SK-N-MC (cell line): ENCODE data around the gene AFF3.

Source experiments
- DNase-seq: peaks from one replicate; pipeline ENCODE4 v3.0.0-alpha.2; 2011; ENCODE audit warnings: low read depth, low spot score
- H3K27ac ChIP-seq: fragments of 200-600 bp; sonication (generic); 2 replicates; pipeline ENCODE4 v1.5.1; 2016; ENCODE audit warnings: mixed run types
- H3K36me3 ChIP-seq: fragments of 200-600 bp; sonication (generic); 2 replicates; pipeline ENCODE4 v1.6.1; 2017; ENCODE audit warnings: antibody characterized with exemption, low read length, mixed read lengths; ENCODE audit not compliant: insufficient read depth
- H3K4me3 ChIP-seq: fragments of 200-600 bp; sonication (generic); 2 replicates; pipeline ENCODE4 v1.5.1; 2016
- H3K9ac ChIP-seq: fragments of 200-600 bp; sonication (generic); 2 replicates; pipeline ENCODE4 v1.8.0; 2017; ENCODE audit warnings: mixed run types, mixed read lengths; ENCODE audit not compliant: insufficient read length
- H3K9me3 ChIP-seq: fragments of 200-600 bp; sonication (generic); 2 replicates; pipeline ENCODE4 v1.6.1; 2017; ENCODE audit warnings: low read depth, mild to moderate bottlenecking, antibody characterized with exemption, low read length, moderate library complexity, mixed read lengths
- EZH2 ChIP-seq: fragments of 200-600 bp; sonication (generic); IDR thresholded peaks from one replicate; pipeline ENCODE4 v1.6.1; 2017; ENCODE audit warnings: antibody characterized with exemption
- FOXP2 ChIP-seq: optimal IDR thresholded peaks from 2 replicates; pipeline ENCODE3; 2011; ENCODE audit warnings: mild to moderate bottlenecking, moderate library complexity; ENCODE audit not compliant: insufficient read depth; ENCODE audit errors: extremely low read length, control extremely low read depth
- POLR2AphosphoS5 ChIP-seq: IDR thresholded peaks from 2 replicates; pipeline ENCODE4 v1.6.1; 2012; ENCODE audit warnings: mild to moderate bottlenecking, low read depth, low read length, borderline replicate concordance

Gene AFF3

GRCh38 chr2:99692785-99693184, 449.6 kb downstream of the AFF3 start:
- no peak overlapping the region for H3K27ac ChIP-seq
- no peak overlapping the region for H3K4me3 ChIP-seq
- no peak overlapping the region for H3K9ac ChIP-seq
- TF ChIP-seq FOXP2 (no peak), EZH2 (no peak)
- no peaks in the 10 kb centered on the region for H3K9me3 ChIP-seq
- H3K36me3 ChIP-seq: no peaks in the 10 kb centered on the region
- DNase-seq: no peak

GRCh38 chr2:99691926-99692325, 450.5 kb downstream of the AFF3 start:
- Histone ChIP-seq H3K9ac (no peak overlapping the region), H3K9me3 (no peaks in the 10 kb centered on the region), H3K27ac (no peak overlapping the region), H3K4me3 (no peak overlapping the region), H3K36me3 (no peaks in the 10 kb centered on the region)
- DNase-seq: no peak
- no peak for TF ChIP-seq FOXP2
- no peak for TF ChIP-seq EZH2
- no peak for TF ChIP-seq POLR2AphosphoS5

GRCh38 chr2:99689145-99689742, 453.1 kb downstream of the AFF3 start:
- no peak for DNase-seq
- no peaks in the 10 kb centered on the region for H3K9me3 ChIP-seq
- no peak overlapping the region for H3K27ac ChIP-seq
- no peak overlapping the region for H3K9ac ChIP-seq
- H3K4me3 ChIP-seq: no peak overlapping the region
- TF ChIP-seq FOXP2 (no peak), POLR2AphosphoS5 (no peak), EZH2 (no peak)
- H3K36me3 ChIP-seq: no peaks in the 10 kb centered on the region

GRCh38 chr2:99688699-99689098, 453.7 kb downstream of the AFF3 start:
- TF ChIP-seq FOXP2 (no peak), POLR2AphosphoS5 (no peak), EZH2 (no peak)
- no peak for DNase-seq

GRCh38 chr2:99682275-99683060, 459.9 kb downstream of the AFF3 start:
- DNase-seq: no peak
- no peak overlapping the region for H3K9ac ChIP-seq
- no peaks in the 10 kb centered on the region for H3K36me3 ChIP-seq
- no peak overlapping the region for H3K4me3 ChIP-seq
- no peak overlapping the region for H3K27ac ChIP-seq
- TF ChIP-seq POLR2AphosphoS5 (no peak), FOXP2 (no peak), EZH2 (no peak)
- no peaks in the 10 kb centered on the region for H3K9me3 ChIP-seq

More at GRCh38 chr2:99688699-99689098, 453.7 kb downstream of the AFF3 start:
- no peak overlapping the region for H3K9ac ChIP-seq
- H3K4me3 ChIP-seq: no peak overlapping the region
- no peaks in the 10 kb centered on the region for H3K36me3 ChIP-seq
- no peaks in the 10 kb centered on the region for H3K9me3 ChIP-seq
- no peak overlapping the region for H3K27ac ChIP-seq

GRCh38 chr2:99680946-99681345, 461.4 kb downstream of the AFF3 start:
- no peak for DNase-seq
- Histone ChIP-seq H3K27ac (no peak overlapping the region), H3K9ac (no peak overlapping the region), H3K9me3 (no peaks in the 10 kb centered on the region), H3K4me3 (no peak overlapping the region), H3K36me3 (no peaks in the 10 kb centered on the region)
- no peak for TF ChIP-seq EZH2
- no peak for TF ChIP-seq FOXP2
- no peak for TF ChIP-seq POLR2AphosphoS5

GRCh38 chr2:99679518-99679917, 462.9 kb downstream of the AFF3 start:
- no peak for TF ChIP-seq POLR2AphosphoS5
- no peak for TF ChIP-seq FOXP2
- TF ChIP-seq EZH2: no peak
- no peak for DNase-seq
- H3K4me3 ChIP-seq: no peak overlapping the region
- H3K9me3 ChIP-seq: no peaks in the 10 kb centered on the region
- no peak overlapping the region for H3K9ac ChIP-seq
- no peak overlapping the region for H3K27ac ChIP-seq
- no peaks in the 10 kb centered on the region for H3K36me3 ChIP-seq

- no peaks in the 10 kb centered on the region for H3K36me3 ChIP-seq
- no peak overlapping the region for H3K9ac ChIP-seq
- DNase-seq: no peak
- no peak for TF ChIP-seq FOXP2
- no peak for TF ChIP-seq EZH2
- TF ChIP-seq POLR2AphosphoS5: no peak
- H3K27ac ChIP-seq: no peak overlapping the region
- H3K9me3 ChIP-seq: no peaks in the 10 kb centered on the region
- H3K4me3 ChIP-seq: no peak overlapping the region
Observed at GRCh38 chr2:99678625-99679024, 463.8 kb downstream of the AFF3 start.
